GM21367 (cell line): ENCODE measurements around the gene MAPK14.
A peak's percentile ranks its signal among the peaks of the same experiment; 100 is the strongest.
"Not testable (repeated sequence)": the region's sequence is repeated elsewhere in the genome, so short reads cannot be mapped to it uniquely, and the experiment has no call there.

ENCODE experiments used
- ATAC-seq: cut with Tn5 transposase; IDR thresholded peaks from one replicate; pipeline ENCODE4 v1.9.1; 2021; ENCODE audit not compliant: unreplicated experiment

The MAPK14 gene

GRCh38 chr6:36120979-36121786, 93.6 kb downstream of the MAPK14 start:
- no peak for ATAC-seq

DNA sequence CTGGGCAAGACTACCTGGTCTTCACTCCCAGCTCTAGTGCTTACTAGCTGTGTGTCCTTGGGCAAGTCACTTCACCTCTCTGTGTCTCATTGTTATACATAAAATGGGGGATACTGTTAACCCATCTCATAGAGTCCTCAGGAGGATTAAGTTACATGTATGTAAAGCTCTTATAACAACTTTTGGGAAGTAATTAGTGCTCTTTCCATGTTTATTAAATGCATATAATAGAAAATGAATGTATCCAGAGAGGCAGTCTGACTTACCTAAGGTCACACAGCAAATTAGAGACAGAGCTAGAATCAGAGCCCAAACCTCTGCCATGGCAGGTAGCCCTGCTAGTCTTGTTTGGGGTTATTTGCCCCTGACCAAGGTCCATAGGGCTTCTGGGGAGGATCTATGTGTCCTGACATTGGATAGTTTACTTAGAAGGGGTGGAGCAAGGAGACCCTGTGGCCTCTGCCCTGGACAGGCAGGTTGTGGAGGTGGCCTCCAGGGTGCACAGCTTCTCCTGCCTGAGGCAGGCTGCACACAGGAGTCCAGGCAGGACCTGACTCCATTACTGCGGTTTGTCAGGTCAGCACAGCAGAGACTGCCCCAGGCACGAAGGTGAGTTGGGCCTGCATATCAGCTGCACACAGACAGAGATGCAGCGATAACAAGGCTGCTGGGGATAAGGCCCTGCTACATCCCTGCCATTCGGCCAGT, 94.3 kb downstream of the MAPK14 start:
- no peak for ATAC-seq

GRCh38 chr6:36122495-36123269, 95.1 kb downstream of the MAPK14 start:
- no peak for ATAC-seq

DNA sequence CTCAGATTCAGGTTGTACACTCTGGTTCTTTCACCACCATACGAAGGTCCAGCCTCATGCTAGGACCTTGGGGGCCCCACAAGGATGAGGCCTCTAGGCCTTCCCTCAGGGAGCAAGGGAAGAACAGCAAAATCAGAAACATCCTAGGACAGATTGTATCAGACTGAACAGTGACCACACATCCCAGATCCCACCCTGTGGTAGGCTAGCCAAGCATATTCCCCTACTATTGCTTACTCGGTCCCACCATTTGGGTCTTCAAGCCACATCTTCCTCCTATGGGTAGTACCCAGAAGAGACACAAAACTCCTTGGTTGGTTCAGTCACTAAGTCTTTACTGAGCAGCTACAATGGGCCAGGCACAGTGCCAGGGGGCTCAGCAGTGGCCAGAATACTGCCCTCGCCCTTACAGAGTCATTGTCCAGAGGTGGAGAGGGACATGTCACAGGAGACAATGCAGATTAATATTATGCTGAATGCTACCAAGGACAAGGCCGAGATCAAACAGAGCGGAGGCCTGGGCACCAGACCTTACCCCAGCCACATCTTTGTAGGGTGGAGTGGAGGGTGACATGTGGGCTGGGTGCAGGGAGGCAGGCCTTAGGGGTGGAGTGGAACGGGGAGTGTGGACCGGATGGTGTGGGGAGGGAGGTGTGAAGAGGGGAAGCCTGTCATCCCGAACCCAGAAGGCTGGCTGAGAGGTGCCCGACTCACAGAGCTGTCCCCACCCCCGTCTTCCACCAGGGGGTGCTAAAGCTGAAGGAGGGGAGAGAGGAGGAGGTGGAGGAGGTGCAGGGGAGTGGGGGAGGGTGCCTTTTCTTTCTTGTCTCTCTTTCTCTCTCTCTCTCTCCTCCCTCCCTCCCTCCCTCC, 95.9 kb downstream of the MAPK14 start:
- no peak for ATAC-seq

GRCh38 chr6:36124346-36124745, 96.7 kb downstream of the MAPK14 start:
- not testable (repeated sequence) for ATAC-seq

DNA sequence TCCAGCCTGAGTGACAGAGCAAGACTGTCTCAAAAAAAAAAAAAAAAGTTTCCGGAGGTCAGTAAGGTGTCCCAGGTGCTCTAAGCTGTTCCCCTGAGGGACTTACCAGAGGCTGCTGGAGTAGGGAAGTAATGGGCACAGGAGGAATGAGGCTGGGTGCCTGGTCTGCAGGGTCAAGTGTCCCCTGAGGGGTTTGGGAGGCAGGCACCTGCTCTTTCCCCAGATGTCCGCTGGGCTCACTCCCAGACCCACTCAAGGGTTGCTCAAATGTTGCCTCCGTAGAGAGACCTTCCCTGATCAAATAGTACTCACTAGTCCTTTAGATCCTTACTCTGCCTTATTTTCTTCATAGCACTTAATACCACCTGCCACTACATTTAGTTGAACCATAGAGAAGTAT, 97.3 kb downstream of the MAPK14 start:
- ATAC-seq: no peak

GRCh38 chr6:36125575-36125974, 98.0 kb downstream of the MAPK14 start:
- no peak for ATAC-seq

GRCh38 chr6:36126121-36126520, 98.5 kb downstream of the MAPK14 start:
- ATAC-seq: no peak

GRCh38 chr6:36126553-36127458, 99.2 kb downstream of the MAPK14 start:
- ATAC-seq: no peak

- ATAC-seq: no peak
Measured at GRCh38 chr6:36127462-36128016, 99.9 kb downstream of the MAPK14 start.

DNA sequence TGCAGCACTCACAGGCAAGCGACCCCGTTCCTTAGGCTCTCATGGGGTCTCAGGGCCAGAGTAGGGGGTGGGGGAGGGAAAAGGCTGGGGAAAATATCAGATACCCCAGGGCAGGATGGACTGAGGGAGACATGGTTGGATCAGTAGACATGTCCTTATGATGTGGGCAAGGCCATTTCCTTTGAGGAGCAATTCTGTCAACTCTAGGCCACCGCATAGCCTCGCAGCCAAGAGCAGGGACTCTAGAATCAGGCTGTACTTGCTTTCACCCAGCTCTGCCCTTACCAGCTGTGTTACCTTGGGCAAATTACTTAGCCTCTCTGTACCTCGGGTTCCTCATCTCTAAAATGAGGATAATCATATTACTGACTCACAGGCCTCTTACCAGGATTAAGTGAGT, 100.5 kb downstream of the MAPK14 start:
- ATAC-seq: no peak

DNA sequence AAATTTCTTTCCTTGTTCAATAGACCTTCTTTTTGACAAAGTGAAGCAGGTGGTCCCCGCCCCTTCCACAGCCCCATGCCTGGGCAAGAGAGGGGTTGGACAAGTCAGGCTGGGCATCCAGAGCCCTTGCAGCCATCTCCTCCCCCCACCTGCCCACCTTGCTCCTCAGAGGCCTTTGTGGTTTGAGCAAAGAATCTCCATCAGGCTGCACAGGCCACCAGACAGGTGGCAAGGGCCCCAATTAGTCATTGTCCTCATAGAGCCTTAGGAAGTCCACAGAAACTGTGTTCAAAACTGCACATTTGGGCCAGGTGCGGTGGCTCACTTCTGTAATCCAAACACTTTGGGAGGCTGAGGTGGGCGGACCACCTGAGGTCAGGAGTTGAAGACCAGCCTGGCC, 101.2 kb downstream of the MAPK14 start:
- no peak for ATAC-seq

DNA sequence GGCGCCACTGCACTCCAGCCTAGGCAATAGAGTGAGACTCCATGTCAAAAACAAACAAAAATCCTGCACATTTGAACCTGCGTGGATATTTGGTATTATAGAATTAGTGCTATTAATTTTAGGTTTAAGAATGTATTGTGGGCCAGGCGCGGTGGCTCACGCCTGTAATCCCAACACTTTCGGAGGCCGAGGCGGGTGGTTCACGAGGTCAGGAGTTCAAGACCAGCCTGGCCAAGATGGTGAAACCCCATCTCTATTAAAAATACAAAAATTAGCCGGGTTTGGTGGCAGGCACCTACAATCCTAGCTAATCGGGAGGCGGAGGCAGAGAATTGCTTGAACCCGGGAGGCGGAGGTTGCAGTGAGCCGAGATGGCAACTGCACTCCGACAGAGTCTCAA, 101.7 kb downstream of the MAPK14 start:
- not testable (repeated sequence) for ATAC-seq

- no peak for ATAC-seq
Measured at GRCh38 chr6:36129941-36130666, 102.5 kb downstream of the MAPK14 start, which contains the start of gene MAPK13. TSS of gene MAPK13 (plus strand) at chr6:36130513. CDS start at chr6:36130583, 70 bp downstream.

- peak; percentile 23 for ATAC-seq
Measured at GRCh38 chr6:36130667-36131510, 103.3 kb downstream of the MAPK14 start.

DNA sequence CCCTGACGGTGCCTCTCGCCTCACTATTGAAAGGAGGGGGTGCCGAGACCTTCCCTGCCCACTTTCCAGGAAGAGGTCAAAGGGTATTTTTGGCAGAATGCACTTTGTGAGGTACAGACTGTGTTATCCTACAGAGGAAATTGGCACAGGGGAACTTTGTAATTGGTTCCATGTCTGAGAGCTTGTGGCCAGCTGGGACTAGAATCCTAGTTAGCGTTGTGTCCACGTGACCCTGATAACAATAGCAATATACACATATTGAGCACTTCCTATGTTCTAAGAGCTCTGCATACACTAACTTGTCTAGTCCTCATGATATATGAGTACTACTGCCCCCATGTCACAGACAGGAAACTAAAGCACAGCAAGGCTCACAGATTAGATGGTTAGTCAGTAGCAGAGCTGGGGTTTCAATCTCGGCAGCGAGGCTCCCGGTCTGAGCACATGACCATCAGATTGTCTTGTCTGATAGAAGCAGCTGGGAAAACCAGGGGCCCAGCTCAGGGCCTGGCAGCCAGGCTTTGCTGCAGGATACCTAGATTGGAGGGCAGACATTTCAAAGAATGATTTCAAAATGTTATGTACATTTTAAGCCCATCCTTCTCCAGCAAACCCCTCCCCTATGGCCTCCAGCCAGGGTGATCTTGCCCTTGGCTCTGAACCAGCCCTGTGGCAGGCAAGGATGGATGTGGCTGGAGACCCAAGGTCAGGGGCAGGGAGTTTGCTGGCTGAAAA, 104.1 kb downstream of the MAPK14 start:
- peak; percentile 63 for ATAC-seq
